ENCODE data around the gene DHCR7. TPM values are rescaled to one million over a fixed set of nuclear protein-coding genes. Genes with fewer than 3 reads are reported as not detected.

DHCR7 gene
- total and polyA plus RNA-seq, 2 donors from 2014 or later = 17.8 to 35.2 TPM

DNA sequence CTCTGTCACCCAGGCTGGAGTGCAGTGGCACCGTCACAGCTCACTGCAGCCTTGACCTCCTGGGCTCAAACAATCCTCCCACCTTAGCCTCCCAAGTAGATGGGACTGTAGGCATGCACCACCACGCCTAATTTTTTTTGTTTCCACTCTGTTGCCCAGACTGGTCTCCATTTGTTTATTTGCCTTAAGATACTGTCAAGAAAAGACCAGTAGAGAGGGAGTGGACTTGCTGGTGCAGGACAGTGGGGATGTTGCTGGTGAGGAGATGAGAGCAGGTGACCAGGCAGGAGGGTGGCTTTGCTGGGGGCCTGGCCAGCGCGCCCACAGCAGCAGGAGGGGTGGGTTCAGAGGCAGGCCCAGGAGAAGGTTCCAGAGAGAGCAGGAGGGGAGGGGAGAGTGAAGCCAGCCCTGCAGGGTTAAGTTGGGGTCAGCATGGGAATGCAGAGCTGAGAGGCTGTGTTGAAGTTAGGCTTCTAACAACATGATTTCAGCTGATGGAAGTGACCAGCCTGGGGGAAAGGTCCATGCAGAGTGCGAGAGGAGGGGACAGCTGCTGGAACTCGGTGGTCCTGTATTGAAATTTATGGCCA lies 40.6 kb upstream of the DHCR7 start:
- H3K27ac ChIP-seq (ENCODE audit: low read depth in 2 of 2, low read length in 2 of 2) = no peak overlapping the region
- no peak for FAIRE-seq
- H3K9ac ChIP-seq (ENCODE audit: low read length in 3 of 3) = no peak overlapping the region
- no peak for TF ChIP-seq CTCF (IDR thresholded peaks at IDR 0.05; ENCODE audit: borderline replicate concordance, extremely low read depth, insufficient read depth)
- H3K9me3 ChIP-seq (ENCODE audit: control insufficient read depth in 2 of 3, insufficient read depth in 1 of 3, low read length in 3 of 3) = no peaks in the 10 kb centered on the region
- DNase-seq = peak in 3 of 5 donors; percentile 37 to 64 (median 54)
- H3K27me3 ChIP-seq (ENCODE audit: control insufficient read depth, insufficient read depth, low read length) = no peaks in the 10 kb centered on the region
- H3K4me3 ChIP-seq (ENCODE audit: low read length in 3 of 3) = no peak overlapping the region
- peaks cover 8 to 32% (median 26%) of the 10 kb centered on the region in 3 donors for H3K36me3 ChIP-seq (ENCODE audit: control insufficient read depth in 2 of 3, insufficient read depth in 3 of 3, low read length in 3 of 3)
- H3K4me1 ChIP-seq (ENCODE audit: control insufficient read depth in 2 of 3, insufficient read depth in 2 of 3, low read depth in 1 of 3, low read length in 3 of 3) = peaks cover 0 to 2% (median 0%) of the 10 kb centered on the region in 3 donors
- intact Hi-C loops (cut with DNase I) = no loop called here

DNA sequence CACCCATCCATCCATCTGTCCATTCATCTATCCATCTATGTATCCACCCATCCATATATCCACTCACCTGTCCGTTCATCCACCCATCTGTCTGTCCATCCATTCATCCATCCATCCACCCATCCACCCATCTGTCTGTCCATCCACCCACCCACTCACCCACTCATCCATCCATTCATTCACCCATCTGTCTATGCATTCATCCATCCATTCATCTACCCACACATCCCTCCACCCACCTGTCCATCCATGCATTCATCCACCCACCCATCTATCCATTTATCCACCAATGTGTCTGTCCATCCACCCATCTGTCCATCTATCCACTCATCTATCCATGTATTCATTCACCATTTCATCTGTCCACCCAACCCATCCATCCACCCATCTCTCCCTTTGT lies 38.1 kb upstream of the DHCR7 start:
- H3K36me3 ChIP-seq (ENCODE audit: control insufficient read depth in 2 of 3, insufficient read depth in 3 of 3, low read length in 3 of 3) = peaks cover 11 to 45% (median 30%) of the 10 kb centered on the region in 3 donors
- intact Hi-C loops (cut with DNase I) = no loop called here
- FAIRE-seq = no peak

DNA sequence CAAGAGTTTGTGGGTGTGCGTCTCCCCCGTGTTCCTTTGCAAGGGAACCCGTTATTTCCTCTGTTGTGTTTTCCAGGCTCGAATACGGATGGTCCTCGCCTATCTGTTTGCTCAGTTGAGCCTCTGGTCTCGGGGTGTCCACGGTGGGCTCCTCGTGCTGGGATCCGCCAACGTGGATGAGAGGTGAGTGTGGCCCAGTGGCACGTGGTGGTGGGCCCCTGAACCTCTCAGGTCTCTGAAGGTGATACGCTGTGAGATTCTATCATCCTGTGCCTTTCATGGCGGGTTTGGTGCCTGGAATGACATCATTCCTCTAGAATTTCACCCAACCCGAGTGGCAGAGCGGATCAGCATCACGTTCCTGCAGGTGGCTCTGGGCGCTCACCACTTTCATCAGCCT lies 37.3 kb upstream of the DHCR7 start:
- no peak for TF ChIP-seq CTCF (IDR thresholded peaks at IDR 0.05; ENCODE audit: borderline replicate concordance, extremely low read depth, insufficient read depth)
- DNase-seq (no peak), FAIRE-seq (no peak)
- H3K4me3 ChIP-seq (ENCODE audit: low read length in 3 of 3) = no peak overlapping the region
- no peaks in the 10 kb centered on the region for H3K27me3 ChIP-seq (ENCODE audit: control insufficient read depth, insufficient read depth, low read length)
- no peaks in the 10 kb centered on the region for H3K9me3 ChIP-seq (ENCODE audit: control insufficient read depth in 2 of 3, insufficient read depth in 1 of 3, low read length in 3 of 3)
- peaks cover 0 to 2% (median 0%) of the 10 kb centered on the region in 3 donors for H3K4me1 ChIP-seq (ENCODE audit: control insufficient read depth in 2 of 3, insufficient read depth in 2 of 3, low read depth in 1 of 3, low read length in 3 of 3)
- H3K36me3 ChIP-seq (ENCODE audit: control insufficient read depth in 2 of 3, insufficient read depth in 3 of 3, low read length in 3 of 3) = peaks cover 11 to 44% (median 27%) of the 10 kb centered on the region in 3 donors
- H3K27ac ChIP-seq (ENCODE audit: low read depth in 2 of 2, low read length in 2 of 2) = no peak overlapping the region
- no peak overlapping the region for H3K9ac ChIP-seq (ENCODE audit: low read length in 3 of 3)
- intact Hi-C loops (cut with DNase I) = no loop called here

More for the DNA sequence above, 38.1 kb upstream of the DHCR7 start:
- Histone ChIP-seq H3K27ac (ENCODE audit: low read depth in 2 of 2, low read length in 2 of 2) (no peak overlapping the region), H3K9ac (ENCODE audit: low read length in 3 of 3) (no peak overlapping the region), H3K4me3 (ENCODE audit: low read length in 3 of 3) (no peak overlapping the region), H3K9me3 (ENCODE audit: control insufficient read depth in 2 of 3, insufficient read depth in 1 of 3, low read length in 3 of 3) (no peaks in the 10 kb centered on the region), H3K4me1 (ENCODE audit: control insufficient read depth in 2 of 3, insufficient read depth in 2 of 3, low read depth in 1 of 3, low read length in 3 of 3) (peaks cover 0 to 2% (median 0%) of the 10 kb centered on the region in 3 donors), H3K27me3 (ENCODE audit: control insufficient read depth, insufficient read depth, low read length) (no peaks in the 10 kb centered on the region)
- no peak for TF ChIP-seq CTCF (IDR thresholded peaks at IDR 0.05; ENCODE audit: borderline replicate concordance, extremely low read depth, insufficient read depth)
- DNase-seq = no peak

DNA sequence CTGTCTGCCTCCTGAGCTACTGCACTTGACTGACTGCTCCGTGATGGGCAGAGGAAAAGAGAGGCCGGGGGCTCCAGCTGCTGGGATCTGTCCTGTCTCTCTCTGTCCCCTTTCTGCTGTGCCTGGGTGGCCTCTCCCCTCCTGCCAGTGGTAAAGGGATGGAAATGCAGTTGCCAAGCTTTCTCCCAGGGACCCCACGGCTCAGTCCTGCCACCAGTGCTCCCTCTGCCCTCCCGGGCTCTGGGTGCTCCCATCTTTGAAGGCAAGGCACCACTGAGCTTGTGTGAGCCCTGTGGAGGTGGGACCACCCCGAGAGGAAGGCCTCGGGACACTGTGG lies 36.8 kb upstream of the DHCR7 start:
- TF ChIP-seq CTCF (IDR thresholded peaks at IDR 0.05; ENCODE audit: borderline replicate concordance, extremely low read depth, insufficient read depth) = no peak
- Histone ChIP-seq H3K36me3 (ENCODE audit: control insufficient read depth in 2 of 3, insufficient read depth in 3 of 3, low read length in 3 of 3) (peaks cover 11 to 44% (median 27%) of the 10 kb centered on the region in 3 donors), H3K27me3 (ENCODE audit: control insufficient read depth, insufficient read depth, low read length) (no peaks in the 10 kb centered on the region), H3K4me1 (ENCODE audit: control insufficient read depth in 2 of 3, insufficient read depth in 2 of 3, low read depth in 1 of 3, low read length in 3 of 3) (peaks cover 0 to 2% (median 0%) of the 10 kb centered on the region in 3 donors), H3K9me3 (ENCODE audit: control insufficient read depth in 2 of 3, insufficient read depth in 1 of 3, low read length in 3 of 3) (no peaks in the 10 kb centered on the region), H3K9ac (ENCODE audit: low read length in 3 of 3) (no peak overlapping the region), H3K27ac (ENCODE audit: low read depth in 2 of 2, low read length in 2 of 2) (no peak overlapping the region), H3K4me3 (ENCODE audit: low read length in 3 of 3) (no peak overlapping the region)
- DNase-seq (no peak), FAIRE-seq (no peak)
- intact Hi-C loops (cut with DNase I) = no loop called here
